HCEC 1CT (cell line): Measurements from ENCODE around the gene JUNB.

Experiments
- DNase-seq: peaks from one replicate; pipeline ENCODE4 v3.0.0-alpha.2; 2017

JUNB gene

GRCh38 chr19:12791345-12792050 is at the start of gene JUNB:
Gene JUNB (plus strand): TSS chr19:12791486. CDS start chr19:12791772, 286 bp downstream.
- DNase-seq: peak; percentile 98

GRCh38 chr19:12745166-12745897 is 46.0 kb upstream of the JUNB start:
- no peak for DNase-seq

GRCh38 chr19:12748489-12748888 is 42.8 kb upstream of the JUNB start:
- no peak for DNase-seq

- peak; percentile 39 for DNase-seq
Observed at GRCh38 chr19:12749938-12750521, 41.3 kb upstream of the JUNB start.

- no peak for DNase-seq
Observed at GRCh38 chr19:12750851-12751250, 40.4 kb upstream of the JUNB start.

- no peak for DNase-seq
Observed at GRCh38 chr19:12751635-12752034, 39.7 kb upstream of the JUNB start, which contains the start of gene BEST2. Gene BEST2 (plus strand): TSS chr19:12751791. CDS start chr19:12752593, 802 bp downstream.

GRCh38 chr19:12752056-12752781 is 39.1 kb upstream of the JUNB start:
- DNase-seq: no peak

GRCh38 chr19:12754465-12755196 is 36.7 kb upstream of the JUNB start:
- no peak for DNase-seq

- DNase-seq: no peak
Observed at GRCh38 chr19:12756150-12756883, 35.0 kb upstream of the JUNB start.

- DNase-seq: peak; percentile 74
Observed at GRCh38 chr19:12757544-12758274, 33.6 kb upstream of the JUNB start.

- no peak for DNase-seq
Observed at GRCh38 chr19:12759686-12760085, 31.6 kb upstream of the JUNB start.

GRCh38 chr19:12763100-12763499 is 28.2 kb upstream of the JUNB start:
- DNase-seq: no peak

GRCh38 chr19:12764698-12765097 is 26.6 kb upstream of the JUNB start:
- DNase-seq: no peak

- peak; percentile 66 for DNase-seq
Observed at GRCh38 chr19:12766051-12766521, 25.2 kb upstream of the JUNB start.

GRCh38 chr19:12767150-12767549 is 24.1 kb upstream of the JUNB start:
- DNase-seq: no peak

- no peak for DNase-seq
Observed at GRCh38 chr19:12767666-12768065, 23.6 kb upstream of the JUNB start.

GRCh38 chr19:12769689-12770088 is 21.6 kb upstream of the JUNB start:
- DNase-seq: no peak

- DNase-seq: no peak
Observed at GRCh38 chr19:12770922-12771321, 20.4 kb upstream of the JUNB start.

GRCh38 chr19:12772323-12772722 is 19.0 kb upstream of the JUNB start:
- no peak for DNase-seq

GRCh38 chr19:12773571-12773970 is 17.7 kb upstream of the JUNB start:
- DNase-seq: peak; percentile 34
